Activated CD4-positive, alpha-beta T cell treated with anti-CD3 and anti-CD28 coated beads, Interleukin-2, amount 10 ng/mL, durations not matched to agents 24 days and 14 days (primary cell): Measurements from ENCODE around the gene TSC1. TPM values are rescaled to one million over a fixed set of nuclear protein-coding genes. Genes with fewer than 3 reads are reported as not detected.
"Not testable (repeated sequence)": the region's sequence is repeated elsewhere in the genome, so short reads cannot be mapped to it uniquely, and the experiment has no call there.

Source experiments
- DNase-seq: peaks from one replicate; pipeline ENCODE4 v3.0.0; 2022
- H3K27ac Mint-ChIP-seq: one replicate; pipeline ENCODE4 v1.8.0; 2022; ENCODE audit warnings: mild to moderate bottlenecking, mixed read lengths
- H3K27me3 Mint-ChIP-seq: one replicate; pipeline ENCODE4 v1.8.0; 2022; ENCODE audit warnings: mixed read lengths
- H3K36me3 Mint-ChIP-seq: one replicate; pipeline ENCODE4 v1.8.0; 2022; ENCODE audit warnings: low read depth, mild to moderate bottlenecking, mixed read lengths
- H3K4me1 Mint-ChIP-seq: one replicate; pipeline ENCODE4 v1.8.0; 2021; ENCODE audit warnings: mixed read lengths
- H3K4me3 Mint-ChIP-seq: one replicate; pipeline ENCODE4 v1.8.0; 2022; ENCODE audit warnings: mild to moderate bottlenecking, moderate library complexity, mixed read lengths
- H3K9me3 Mint-ChIP-seq: one replicate; pipeline ENCODE4 v1.8.0; 2021; ENCODE audit warnings: mixed read lengths
- intact Hi-C: fragments of 100-400 bp; cut with micrococcal nuclease; formaldehyde crosslinking; loops from one replicate; pipeline ENCODE4 v1.15.1; 2023
- total RNA-seq: library from RNA; stranded (reverse); gene quantifications from 2 replicates; pipeline ENCODE4 v1.2.3, GENCODE V29; 2022

Gene TSC1
- 27.9 and 33.5 TPM in 2 replicates for total RNA-seq

- Mint-ChIP-seq H3K36me3 (peaks cover 3% of the 10 kb centered on the region), H3K27me3 (peaks cover 2% of the 10 kb centered on the region), H3K4me3 (peak within 1 kb of the TSS; percentile 96), H3K4me1 (peaks cover 16% of the 10 kb centered on the region), H3K9me3 (no peaks in the 10 kb centered on the region), H3K27ac (peak within 1 kb of the TSS; percentile 100)
- intact Hi-C loops, result loop anchor here (1.0 to 2.0 kb wide), 2 partner anchors 66 to 78 kb away; partner anchors contain the start of genes AK8 and SPACA9
- DNase-seq, result peak; percentile 98
Measured at GRCh38 chr9:132944294-132945185, at the start of gene TSC1. Gene TSC1, minus strand, starts transcription at chr9:132944616. Its CDS starts 15,744 bp downstream, at chr9:132928872.

GRCh38 chr9:132993511-132993939, 49.1 kb upstream of the TSC1 start:
- intact Hi-C loops, result no loop called here
- Mint-ChIP-seq H3K27me3 (peaks cover 19% of the 10 kb centered on the region), H3K27ac (no peak overlapping the region), H3K9me3 (no peaks in the 10 kb centered on the region), H3K4me3 (no peak overlapping the region), H3K4me1 (peaks cover 3% of the 10 kb centered on the region), H3K36me3 (no peaks in the 10 kb centered on the region)
- DNase-seq, result no peak

- Mint-ChIP-seq H3K9me3 (no peaks in the 10 kb centered on the region), H3K27me3 (peaks cover 19% of the 10 kb centered on the region), H3K36me3 (no peaks in the 10 kb centered on the region), H3K27ac (no peak overlapping the region), H3K4me3 (no peak overlapping the region), H3K4me1 (peaks cover 3% of the 10 kb centered on the region)
- intact Hi-C loops, result no loop called here
- DNase-seq, result no peak
Measured at GRCh38 chr9:132991351-132992300, 47.2 kb upstream of the TSC1 start.

GRCh38 chr9:132990781-132991180, 46.4 kb upstream of the TSC1 start:
- H3K27me3 Mint-ChIP-seq, result peaks cover 21% of the 10 kb centered on the region
- no peak for DNase-seq
- H3K9me3 Mint-ChIP-seq, result no peaks in the 10 kb centered on the region
- H3K4me3 Mint-ChIP-seq, result no peak overlapping the region
- intact Hi-C loops, result no loop called here
- H3K36me3 Mint-ChIP-seq, result no peaks in the 10 kb centered on the region
- peaks cover 3% of the 10 kb centered on the region for H3K4me1 Mint-ChIP-seq
- no peak overlapping the region for H3K27ac Mint-ChIP-seq

- H3K27ac Mint-ChIP-seq, DNase-seq, H3K4me1 Mint-ChIP-seq, intact Hi-C loops, H3K9me3 Mint-ChIP-seq, H3K4me3 Mint-ChIP-seq, H3K36me3 Mint-ChIP-seq: not testable (repeated sequence)
- peaks cover 19% of the 10 kb centered on the region for H3K27me3 Mint-ChIP-seq
Measured at GRCh38 chr9:132989998-132990557, 45.7 kb upstream of the TSC1 start.

- H3K9me3 Mint-ChIP-seq, result no peaks in the 10 kb centered on the region
- DNase-seq, result no peak
- no peak overlapping the region for H3K4me3 Mint-ChIP-seq
- H3K27ac Mint-ChIP-seq, result no peak overlapping the region
- H3K4me1 Mint-ChIP-seq, result peaks cover 2% of the 10 kb centered on the region
- peaks cover 18% of the 10 kb centered on the region for H3K27me3 Mint-ChIP-seq
- intact Hi-C loops, result no loop called here
- H3K36me3 Mint-ChIP-seq, result no peaks in the 10 kb centered on the region
Measured at GRCh38 chr9:132989414-132989996, 45.1 kb upstream of the TSC1 start.

- Mint-ChIP-seq H3K9me3 (no peaks in the 10 kb centered on the region), H3K27ac (no peak overlapping the region), H3K4me3 (no peak overlapping the region), H3K27me3 (peaks cover 19% of the 10 kb centered on the region), H3K36me3 (no peaks in the 10 kb centered on the region), H3K4me1 (no peaks in the 10 kb centered on the region)
- no peak for DNase-seq
- intact Hi-C loops, result no loop called here
Measured at GRCh38 chr9:132989014-132989310, 44.5 kb upstream of the TSC1 start.

GRCh38 chr9:132988244-132989013, 44.0 kb upstream of the TSC1 start:
- intact Hi-C loops, result no loop called here
- H3K4me1 Mint-ChIP-seq, result no peaks in the 10 kb centered on the region
- DNase-seq, result no peak
- H3K4me3 Mint-ChIP-seq, result no peak overlapping the region
- no peaks in the 10 kb centered on the region for H3K9me3 Mint-ChIP-seq
- no peaks in the 10 kb centered on the region for H3K36me3 Mint-ChIP-seq
- H3K27me3 Mint-ChIP-seq, result peaks cover 19% of the 10 kb centered on the region
- H3K27ac Mint-ChIP-seq, result no peak overlapping the region

GRCh38 chr9:132986640-132987620, 42.5 kb upstream of the TSC1 start:
- H3K4me1 Mint-ChIP-seq, result no peaks in the 10 kb centered on the region
- peaks cover 14% of the 10 kb centered on the region for H3K27me3 Mint-ChIP-seq
- H3K27ac Mint-ChIP-seq, result no peak overlapping the region
- DNase-seq, result no peak
- H3K36me3 Mint-ChIP-seq, result no peaks in the 10 kb centered on the region
- intact Hi-C loops, result no loop called here
- no peaks in the 10 kb centered on the region for H3K9me3 Mint-ChIP-seq
- no peak overlapping the region for H3K4me3 Mint-ChIP-seq

- Mint-ChIP-seq H3K27ac (no peak overlapping the region), H3K4me1 (no peaks in the 10 kb centered on the region), H3K4me3 (no peak overlapping the region), H3K36me3 (no peaks in the 10 kb centered on the region), H3K9me3 (no peaks in the 10 kb centered on the region), H3K27me3 (peaks cover 17% of the 10 kb centered on the region)
- DNase-seq, result no peak
- intact Hi-C loops, result no loop called here
Measured at GRCh38 chr9:132986114-132986513, 41.7 kb upstream of the TSC1 start.

GRCh38 chr9:132985489-132985888, 41.1 kb upstream of the TSC1 start:
- Mint-ChIP-seq H3K36me3 (no peaks in the 10 kb centered on the region), H3K4me1 (no peaks in the 10 kb centered on the region), H3K27me3 (peaks cover 23% of the 10 kb centered on the region), H3K27ac (no peak overlapping the region), H3K9me3 (no peaks in the 10 kb centered on the region), H3K4me3 (no peak overlapping the region)
- DNase-seq, result no peak
- intact Hi-C loops, result no loop called here

- H3K36me3 Mint-ChIP-seq, result no peaks in the 10 kb centered on the region
- H3K27ac Mint-ChIP-seq, result no peak overlapping the region
- H3K4me3 Mint-ChIP-seq, result no peak overlapping the region
- intact Hi-C loops, result no loop called here
- H3K4me1 Mint-ChIP-seq, result no peaks in the 10 kb centered on the region
- no peak for DNase-seq
- no peaks in the 10 kb centered on the region for H3K9me3 Mint-ChIP-seq
- peaks cover 25% of the 10 kb centered on the region for H3K27me3 Mint-ChIP-seq
Measured at GRCh38 chr9:132985071-132985350, 40.6 kb upstream of the TSC1 start.
